ENCODE data around the gene SRP68.

SRP68 gene

DNA sequence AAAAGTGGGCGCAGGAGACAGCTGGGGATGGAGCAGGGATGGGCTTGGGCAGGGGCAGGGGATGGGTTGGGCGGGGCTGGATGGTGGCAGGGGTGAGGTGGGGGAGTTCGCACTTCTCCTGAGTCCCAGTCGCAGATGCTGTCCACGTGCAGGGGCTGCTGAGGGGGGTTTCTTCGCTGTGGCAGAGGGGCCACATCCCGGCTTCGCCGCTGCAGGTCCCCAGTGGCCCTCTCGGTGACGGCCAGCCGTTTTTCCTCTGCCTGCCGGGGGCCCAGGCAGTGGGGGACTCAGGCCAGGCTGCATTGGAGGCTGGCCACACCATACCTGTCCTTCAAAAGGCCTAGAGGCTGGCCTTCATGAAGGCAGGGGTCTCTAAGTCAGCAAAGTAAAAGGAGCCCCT, 53.5 kb downstream of the SRP68 start:
- DNase-seq (ENCODE audit: low read depth in 4 of 4, low spot score in 1 of 4) = no peak

DNA sequence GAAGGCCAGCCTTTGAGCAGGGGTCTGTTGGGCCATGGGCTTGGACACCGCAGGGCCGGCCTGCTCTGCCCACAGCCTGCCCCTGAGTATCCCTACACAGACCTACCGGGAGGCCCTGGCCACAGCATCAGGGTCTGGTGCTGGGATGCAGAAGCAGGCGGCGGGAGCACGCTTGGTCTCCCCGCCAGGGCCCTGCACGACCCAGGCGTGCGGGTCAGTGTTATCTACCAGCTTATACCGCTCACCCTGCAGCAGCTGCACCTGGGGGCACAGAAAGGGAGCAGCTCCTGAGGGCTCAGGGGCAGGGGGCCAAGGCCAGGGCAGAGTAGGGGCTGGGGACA, 54.0 kb downstream of the SRP68 start:
- DNase-seq (ENCODE audit: low read depth in 4 of 4, low spot score in 1 of 4) = no peak

DNA sequence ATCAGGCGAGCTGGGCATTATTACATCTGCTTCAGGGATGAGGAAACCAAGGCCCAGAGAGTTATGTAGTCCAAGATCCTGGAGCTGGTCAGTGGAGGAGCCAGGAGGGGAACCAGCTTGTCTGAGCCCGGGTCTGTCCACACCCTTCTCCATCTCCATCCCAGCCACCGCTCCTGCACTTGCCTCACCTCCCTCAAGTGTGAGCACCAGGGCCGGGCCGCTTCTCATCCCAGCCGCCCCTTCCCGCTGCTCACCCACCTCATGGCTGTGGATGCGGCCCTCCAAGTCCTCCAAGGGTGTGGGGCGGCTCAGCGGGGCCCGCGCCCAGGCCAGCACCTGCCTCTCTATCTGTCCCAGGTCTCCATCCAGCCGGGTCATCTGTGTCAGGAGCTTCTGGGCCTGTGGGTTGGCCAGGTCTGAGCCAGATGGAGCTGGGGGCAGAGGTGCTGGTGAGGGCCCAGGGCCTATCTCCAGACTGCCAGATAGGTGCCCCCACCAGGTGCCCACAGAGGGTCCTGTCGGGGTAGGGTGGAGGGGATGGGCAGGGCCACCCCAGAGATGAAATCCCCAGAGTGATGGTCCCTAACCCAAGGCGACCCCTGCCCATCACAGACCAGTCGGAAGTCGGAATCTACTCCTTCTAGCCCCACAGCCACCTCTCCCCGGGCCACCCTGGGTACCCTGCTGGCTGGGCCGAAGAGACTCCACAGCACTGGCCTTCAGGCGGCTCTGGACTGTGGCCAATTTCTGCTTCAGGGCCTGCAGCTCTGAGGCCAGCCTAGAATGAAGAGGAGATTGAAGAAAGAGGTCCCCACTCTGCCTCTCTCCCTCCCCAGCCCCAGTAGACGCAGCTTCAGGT, 54.6 kb downstream of the SRP68 start:
- DNase-seq (ENCODE audit: low read depth in 4 of 4, low spot score in 1 of 4) = no peak

DNA sequence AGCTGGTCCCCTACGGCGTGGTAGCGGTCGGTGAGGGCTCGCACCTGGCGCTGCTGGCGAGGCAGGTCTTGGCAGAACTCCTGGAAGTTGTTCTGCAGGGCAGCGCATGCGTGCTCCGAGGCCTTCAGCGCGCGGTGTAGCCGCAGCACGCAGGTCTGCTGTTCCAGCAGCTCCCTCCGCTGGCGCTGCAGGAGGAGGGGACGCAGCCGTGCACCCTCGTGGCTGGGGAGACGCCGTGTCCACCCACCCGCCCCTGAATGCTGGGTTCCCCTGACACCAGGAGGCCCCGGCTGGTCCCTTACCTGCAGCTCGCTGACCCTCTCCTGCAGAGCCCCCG, 57.4 kb downstream of the SRP68 start:
- DNase-seq (ENCODE audit: low read depth in 4 of 4, low spot score in 1 of 4) = no peak

DNA sequence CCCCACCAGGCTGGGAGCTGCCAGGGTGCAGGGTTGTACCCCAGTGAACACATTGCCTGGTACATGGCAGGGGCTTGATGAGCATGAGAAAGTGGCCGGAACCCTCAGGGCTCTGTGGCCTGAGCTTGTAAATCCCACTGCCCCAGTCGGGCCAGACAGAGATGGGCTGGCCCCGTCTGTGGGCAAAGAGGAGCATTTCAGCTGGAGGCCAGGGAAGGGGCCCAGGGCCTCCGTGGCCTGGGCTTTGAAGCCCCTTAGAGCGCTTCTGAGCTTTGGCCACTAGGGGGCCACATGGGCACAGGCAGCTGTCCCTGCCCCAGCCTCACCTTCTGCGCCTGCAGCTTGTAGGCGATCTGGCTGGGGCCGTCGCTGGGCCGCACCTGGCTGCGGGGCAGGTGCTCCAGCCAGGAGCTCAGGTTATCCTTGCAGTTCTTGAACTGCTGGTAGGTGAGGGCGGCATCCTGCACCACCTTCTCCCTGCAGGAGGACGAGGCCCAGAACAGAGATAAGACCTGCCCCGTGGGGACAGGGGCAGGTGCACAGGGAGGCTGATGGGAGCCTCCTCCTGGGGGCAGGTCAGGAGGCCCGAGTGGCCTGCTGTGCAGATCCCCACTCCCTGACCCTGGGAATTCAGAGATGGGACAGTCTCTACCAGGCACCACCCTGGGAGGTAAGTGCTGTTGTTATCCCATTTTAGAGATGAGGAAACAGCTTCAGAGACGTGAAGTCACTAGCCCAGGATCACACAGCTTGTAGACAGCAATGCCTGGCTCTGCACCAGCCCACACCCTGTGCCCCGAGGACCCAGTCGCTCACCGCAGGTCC, 58.0 kb downstream of the SRP68 start:
- DNase-seq (ENCODE audit: low read depth in 4 of 4, low spot score in 1 of 4) = peak; percentile 50 to 73 (median 60)

DNA sequence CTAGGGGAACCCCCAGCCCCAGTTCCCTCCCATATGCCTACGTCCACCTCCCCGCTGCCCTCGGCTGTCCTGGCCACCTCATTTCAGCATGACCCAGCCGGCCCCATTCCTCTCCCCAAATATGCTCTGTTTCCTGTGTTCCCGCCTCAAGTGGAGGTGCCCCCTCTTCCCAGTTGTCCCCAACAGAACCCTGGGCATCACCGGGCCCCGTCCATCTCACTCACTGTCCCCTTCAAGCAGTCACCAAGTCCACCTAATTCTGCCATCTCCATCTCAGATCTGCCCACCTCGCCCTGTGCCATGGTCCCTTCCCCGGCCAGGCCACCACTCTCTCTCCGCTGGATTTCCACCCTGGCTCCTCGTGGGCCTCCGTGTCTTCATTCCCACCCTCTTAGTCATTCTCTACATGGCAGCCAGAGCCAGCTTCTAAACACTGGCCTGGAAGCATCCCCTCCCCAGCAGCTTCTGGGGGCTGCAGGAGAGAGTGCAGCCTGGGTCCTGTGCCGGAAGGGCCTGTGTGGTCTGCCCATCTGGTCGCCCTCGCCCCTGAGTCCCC, 58.9 kb downstream of the SRP68 start:
- no peak for DNase-seq (ENCODE audit: low read depth in 4 of 4, low spot score in 1 of 4)

DNA sequence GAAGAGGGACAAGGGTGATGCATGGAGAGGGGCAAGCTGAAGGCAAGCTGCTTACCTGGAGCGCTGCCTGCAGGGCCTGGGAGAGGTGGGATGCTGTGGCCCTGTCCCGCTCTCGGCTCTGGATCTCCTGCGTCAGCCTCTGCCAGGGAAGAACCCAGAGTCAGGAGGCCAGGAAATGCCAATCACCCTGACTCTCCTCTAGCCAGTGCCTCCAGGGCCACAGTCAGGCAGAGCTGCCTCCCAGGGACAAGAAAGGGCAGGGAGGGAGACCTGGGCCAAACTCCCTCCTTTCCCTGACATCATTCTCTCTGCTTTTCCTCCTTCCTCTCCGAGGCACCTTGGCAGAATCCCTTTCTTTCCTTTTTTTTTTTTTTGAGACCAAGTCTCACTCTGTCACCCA, 60.4 kb downstream of the SRP68 start:
- no peak for DNase-seq (ENCODE audit: low read depth in 4 of 4, low spot score in 1 of 4)

DNA sequence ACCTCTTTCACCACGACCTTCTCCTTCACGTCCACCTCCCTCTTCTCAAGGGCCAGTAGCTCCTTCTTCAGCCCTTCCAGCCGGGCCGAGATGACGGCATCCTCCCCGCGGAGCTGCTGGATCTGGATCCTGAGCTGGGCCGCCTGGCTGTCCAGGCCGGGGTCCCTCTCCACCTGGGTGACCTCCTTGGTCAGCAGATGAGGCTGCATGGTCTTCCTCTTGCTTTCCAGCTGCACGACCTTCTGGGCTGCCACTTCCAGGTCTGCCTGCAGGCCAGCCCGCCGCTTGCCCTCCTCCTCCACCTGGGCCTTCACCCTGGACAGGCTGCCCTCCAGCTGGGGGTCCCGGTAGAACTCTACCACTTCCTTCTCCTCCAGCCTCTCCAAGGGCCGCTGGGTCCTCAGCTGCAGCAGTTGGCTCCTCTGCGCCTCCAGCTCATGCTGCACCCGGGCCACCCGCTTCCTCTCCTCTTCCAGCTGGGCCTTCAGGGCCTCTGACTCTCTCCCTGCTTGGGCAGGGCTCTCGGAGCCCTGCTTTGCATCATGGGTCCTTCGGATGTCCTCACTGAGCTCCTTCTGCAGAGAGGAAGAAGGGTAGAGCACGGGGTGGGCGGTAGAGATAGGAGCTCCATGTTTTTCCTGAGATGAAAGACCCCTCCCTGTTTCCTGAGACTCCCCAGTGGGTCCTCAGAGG, 62.2 kb downstream of the SRP68 start:
- no peak for DNase-seq (ENCODE audit: low read depth in 4 of 4, low spot score in 1 of 4)

DNA sequence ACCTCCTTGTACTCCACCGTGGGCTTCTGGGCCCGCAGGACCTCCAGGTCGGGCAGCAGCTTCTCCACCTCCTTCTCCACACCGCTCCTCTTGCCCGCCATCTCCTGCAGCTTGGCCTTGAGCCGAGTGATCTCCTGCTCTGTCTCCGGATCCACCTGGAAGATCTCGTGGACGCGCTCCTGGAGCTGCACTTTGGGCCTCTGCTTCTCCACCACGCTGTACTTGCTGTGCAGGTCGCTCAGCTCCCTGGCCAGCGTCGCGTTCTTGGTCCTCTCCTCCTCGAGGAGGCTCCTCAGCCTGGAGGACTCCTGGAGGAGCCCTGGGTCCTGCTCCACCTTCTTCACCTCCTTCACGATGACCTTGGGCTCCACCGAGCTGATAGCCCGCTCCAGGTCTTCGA, 62.9 kb downstream of the SRP68 start:
- DNase-seq (ENCODE audit: low read depth in 4 of 4, low spot score in 1 of 4) = no peak

DNA sequence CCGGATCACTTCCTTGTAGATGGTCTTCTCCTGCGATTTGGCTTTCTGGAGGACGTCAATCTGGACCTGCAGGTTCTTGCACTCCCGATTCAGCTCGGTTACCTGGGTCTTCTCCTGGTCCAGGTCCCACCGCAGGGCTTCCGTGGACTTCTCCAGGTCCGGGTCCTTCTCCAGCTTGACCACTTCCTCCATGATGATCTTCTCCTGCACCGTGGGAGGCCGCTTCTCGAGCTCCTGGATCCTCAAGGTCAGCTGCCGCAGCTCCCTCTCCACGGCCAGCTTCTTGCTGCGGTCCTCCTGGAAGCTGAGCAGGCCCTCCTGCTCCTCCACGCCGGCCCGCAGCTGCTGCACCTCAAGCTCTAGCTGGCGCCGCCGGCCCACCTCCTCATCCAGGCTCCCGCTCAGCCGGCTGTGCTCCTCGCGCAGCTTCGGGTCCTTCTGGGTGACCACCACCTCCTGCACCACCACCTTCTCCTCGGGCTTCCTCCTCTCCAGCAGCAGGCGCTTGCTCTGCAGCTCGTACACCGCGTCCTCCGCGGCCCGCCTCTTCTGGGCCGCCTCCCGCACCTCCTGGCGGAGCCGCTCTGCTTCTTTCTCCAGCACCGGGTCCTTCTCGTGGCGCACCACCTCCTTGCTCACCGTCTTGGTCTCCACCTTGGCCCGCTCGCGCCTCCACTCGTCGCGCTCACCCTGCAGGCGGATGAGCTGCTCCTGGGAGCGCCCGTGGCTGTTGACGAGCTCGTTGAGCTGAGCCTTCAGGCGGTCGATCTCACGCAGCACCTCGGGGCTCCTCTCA, 63.5 kb downstream of the SRP68 start:
- no peak for DNase-seq (ENCODE audit: low read depth in 4 of 4, low spot score in 1 of 4)

DNA sequence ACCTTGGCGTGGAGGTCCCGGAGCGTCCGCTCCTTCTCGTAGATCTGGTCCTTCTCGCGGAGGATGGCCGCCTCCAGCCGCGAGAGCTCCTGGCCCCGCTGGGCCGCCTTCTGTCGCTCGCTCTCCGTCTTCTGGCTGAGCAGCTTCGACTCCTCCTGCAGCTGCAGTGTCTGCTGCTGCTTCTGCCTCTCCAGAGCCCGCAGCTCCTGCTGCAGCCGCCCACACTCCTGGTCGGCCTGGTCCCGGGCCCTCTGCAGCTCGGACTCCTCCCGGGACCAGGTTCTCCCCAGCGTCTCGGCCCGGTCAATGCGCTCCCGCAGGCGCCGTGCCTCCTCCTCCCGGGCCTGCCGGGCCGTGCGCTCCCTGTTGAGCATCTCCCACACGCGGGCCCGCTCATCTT, 64.1 kb downstream of the SRP68 start:
- DNase-seq (ENCODE audit: low read depth in 4 of 4, low spot score in 1 of 4) = no peak

DNA sequence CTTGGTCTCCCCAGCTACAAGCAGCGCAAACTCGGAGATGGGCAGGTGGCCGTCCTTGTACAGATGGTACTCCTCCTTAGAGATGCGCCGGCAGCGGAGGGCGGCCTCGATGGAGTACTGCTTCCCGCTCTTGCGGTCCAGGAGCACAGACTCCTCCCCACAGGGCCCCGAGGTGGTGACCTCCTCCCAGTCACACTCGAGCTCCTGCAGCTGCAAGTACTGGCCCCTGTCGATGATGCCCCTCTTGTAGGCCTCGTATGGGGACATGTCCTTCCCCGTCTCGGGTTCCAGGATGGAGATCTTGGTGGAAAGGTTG, 64.5 kb downstream of the SRP68 start:
- no peak for DNase-seq (ENCODE audit: low read depth in 4 of 4, low spot score in 1 of 4)

DNA sequence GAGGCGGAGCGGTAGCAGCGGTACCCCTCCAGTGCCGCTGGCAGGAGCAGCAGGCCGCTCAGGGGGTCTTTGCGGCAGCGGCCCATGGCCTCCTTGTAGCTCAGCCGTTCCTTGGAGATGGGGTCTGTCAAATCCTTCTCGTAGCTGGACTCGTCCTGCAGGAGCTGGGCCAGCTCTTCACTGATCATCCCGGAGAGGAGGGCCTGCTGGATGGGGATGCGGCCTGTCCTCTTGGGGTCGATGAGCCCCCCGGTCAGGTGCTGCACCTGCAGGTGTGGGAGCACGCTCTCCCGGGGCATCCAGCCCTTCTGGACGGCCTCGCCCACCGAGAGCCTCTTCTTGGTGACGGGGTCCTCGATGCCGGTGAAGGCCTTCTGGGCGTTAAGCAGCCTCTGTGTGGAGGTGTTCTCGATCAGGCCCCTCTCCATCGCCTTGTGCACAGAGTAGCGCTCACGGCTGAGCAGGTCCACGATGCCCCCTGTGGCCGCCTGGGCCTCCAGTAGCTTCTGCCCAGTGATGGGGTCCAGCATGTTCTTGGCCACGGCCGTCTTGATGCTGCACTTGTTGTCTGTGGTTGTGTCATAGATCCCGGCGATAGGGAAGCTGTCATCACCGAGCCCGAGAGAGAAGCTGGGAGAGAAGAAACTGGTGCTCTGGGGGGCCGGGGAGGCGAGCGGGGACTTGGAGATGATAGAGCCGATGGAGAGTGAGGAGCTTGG, 65.0 kb downstream of the SRP68 start:
- DNase-seq (ENCODE audit: low read depth in 4 of 4, low spot score in 1 of 4) = no peak

DNA sequence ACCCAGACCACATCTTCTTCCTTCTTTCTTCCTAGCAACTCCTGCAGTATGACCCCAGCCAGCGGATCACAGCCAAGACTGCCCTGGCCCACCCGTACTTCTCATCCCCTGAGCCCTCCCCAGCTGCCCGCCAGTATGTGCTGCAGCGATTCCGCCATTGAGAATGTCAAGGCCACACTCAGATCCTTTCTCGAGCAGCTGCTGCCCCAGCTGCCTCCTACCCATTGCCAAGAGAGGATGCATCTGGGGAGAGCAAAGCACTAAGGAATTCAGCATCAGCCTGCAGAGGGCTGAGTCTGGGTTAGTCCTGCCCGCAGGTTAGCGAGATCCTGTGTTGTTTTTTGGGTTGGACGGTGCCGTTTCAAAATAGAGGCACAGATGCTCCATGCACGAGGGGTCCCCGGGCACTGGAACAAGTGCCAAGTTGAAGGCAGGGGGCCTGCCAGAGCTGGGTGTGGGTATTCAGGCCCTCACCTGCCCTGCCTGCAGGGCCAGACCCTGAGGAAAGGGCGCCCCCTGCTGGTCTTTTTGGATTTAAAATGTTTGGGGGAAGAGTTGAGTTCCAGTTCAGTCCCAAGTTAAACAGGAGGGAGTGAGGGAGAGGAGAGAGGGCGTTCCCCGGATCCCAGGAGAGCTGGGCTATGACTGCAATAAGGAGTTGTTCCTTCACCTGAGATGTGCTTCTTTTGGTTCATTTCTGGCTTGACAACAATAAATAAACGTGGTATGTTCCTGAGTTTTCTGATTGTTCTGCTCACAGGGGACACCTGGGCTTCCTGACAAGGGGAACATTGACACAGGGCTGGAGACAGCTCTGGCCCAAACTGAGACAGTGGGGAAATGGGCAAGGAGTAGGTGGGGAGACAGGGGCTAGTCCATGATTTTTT, 66.8 kb downstream of the SRP68 start:
- DNase-seq (ENCODE audit: low read depth in 4 of 4, low spot score in 1 of 4) = peak; percentile 80 to 91 (median 85)

DNA sequence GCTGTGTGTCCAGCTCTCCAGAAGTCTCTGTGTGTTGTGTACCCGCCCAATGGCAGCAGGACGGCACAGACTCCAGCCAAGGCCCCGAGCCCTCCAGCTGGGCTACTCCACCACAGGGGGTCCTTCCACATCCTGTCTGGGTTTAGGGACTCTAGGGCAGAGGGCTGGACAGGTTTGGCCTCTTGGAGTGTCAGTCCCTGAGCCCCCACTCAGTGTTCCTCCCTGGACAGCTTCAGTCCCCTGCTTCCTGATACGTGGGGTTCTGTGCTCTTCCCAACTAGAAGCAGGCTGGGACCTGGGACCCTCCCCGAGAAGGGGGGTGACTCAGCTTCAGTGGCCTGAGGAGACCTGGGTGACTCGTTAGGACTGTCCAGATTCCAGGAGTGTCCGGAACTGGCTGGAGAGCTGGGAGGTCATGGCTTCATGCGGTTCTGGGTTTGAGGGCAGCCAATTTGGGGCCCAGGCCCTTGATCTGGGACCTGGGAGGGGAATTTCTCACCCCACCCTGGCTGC, 67.5 kb downstream of the SRP68 start:
- DNase-seq (ENCODE audit: low read depth in 4 of 4, low spot score in 1 of 4) = no peak

DNA sequence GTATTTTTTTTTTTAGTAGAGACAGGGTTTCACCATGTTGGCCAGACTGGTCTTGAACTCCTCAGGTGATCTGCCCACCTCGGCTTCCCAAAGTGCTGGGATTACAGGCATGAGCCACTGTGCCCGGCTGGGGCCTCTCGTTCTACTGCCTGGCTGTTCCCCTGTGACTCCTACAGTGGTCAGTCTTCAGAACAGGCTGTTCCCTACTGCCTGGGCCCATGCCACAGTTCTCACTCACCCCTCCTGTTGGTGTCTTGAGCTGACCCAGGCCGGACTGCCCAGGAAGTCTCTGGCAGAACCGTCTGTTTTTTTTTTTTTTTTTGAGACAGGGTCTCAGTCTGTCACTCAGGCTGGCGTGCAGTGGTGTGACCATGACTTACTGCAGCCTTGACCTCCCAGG, 68.4 kb downstream of the SRP68 start:
- DNase-seq (ENCODE audit: low read depth in 4 of 4, low spot score in 1 of 4) = no peak

DNA sequence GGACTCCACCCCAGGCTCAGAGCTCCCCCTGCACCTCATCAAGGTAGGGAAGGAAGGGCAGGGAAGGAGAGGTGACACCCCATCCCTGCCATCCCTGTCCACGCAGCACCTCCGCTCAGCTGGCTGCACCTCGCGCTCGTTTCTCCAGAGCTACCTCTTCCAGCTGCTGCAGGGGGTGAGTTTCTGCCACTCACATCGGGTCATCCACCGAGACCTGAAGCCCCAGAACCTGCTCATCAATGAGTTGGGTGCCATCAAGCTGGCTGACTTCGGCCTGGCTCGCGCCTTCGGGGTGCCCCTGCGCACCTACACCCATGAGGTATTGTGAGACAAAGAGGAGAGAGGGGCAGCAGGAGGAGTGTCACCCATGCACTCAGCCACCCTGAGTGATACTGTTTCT, 70.2 kb downstream of the SRP68 start:
- DNase-seq (ENCODE audit: low read depth in 4 of 4, low spot score in 1 of 4) = no peak

DNA sequence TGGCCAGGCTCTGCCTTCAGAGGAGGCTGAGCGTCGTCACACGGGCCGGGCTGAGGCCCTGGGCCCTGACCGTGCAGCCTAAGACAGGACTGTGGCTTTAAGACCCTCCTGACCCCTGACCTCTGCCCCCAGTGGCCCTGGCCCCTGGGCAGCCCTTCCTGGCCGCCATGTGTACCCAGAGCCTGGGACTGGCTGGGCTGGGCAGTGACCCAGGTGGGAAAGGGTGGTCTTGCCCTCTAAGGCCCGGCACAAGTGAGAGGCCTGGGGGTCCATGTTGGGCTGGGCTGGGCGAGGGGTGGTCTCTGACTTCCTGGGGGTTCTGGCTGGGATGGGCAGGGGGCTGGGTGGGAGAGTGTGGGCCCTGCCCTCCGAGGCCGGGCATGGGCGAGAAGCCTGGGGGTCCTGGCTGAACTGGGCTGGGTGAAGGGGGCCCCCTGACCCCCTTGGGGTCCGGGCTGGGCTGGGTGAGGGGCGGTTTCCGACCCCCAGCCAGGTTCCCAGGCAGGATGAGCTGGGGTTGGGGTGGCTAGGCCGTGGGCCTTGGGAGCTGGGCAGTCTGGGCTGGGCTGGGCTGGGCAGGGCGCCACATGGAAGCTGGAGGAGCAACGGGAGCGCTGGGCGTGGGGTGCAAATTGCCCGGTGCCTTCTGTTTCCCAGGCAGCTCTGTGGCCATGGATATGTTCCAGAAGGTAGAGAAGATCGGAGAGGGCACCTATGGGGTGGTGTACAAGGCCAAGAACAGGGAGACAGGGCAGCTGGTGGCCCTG, 71.4 kb downstream of the SRP68 start, which contains the start of gene CDK3:
TSS of gene CDK3 (plus strand) at position 101 of the 767 bp plus-strand sequence. CDS start at position 672, 571 bp downstream.
- DNase-seq (ENCODE audit: low read depth in 4 of 4, low spot score in 1 of 4) = no peak

Measured in stimulated activated CD4-positive, alpha-beta T cell treated with anti-CD3 and anti-CD28 coated beads, Interleukin-1b, Interleukin-23, amount 100 ng/mL, for 24 hours (primary cell).